ENCODE data around the gene PBX2.

Gene PBX2

GRCh38 chr6:32183483-32184083, 6.4 kb downstream of the PBX2 start:
- no peak for TF ChIP-seq CTCF (IDR thresholded peaks at IDR 0.05; ENCODE audit: insufficient read depth, low read depth, low read length, missing control alignments)
- DNase-seq (ENCODE audit: low read depth): no peak
- no peak overlapping the region for H3K4me3 ChIP-seq (ENCODE audit: low read length)

DNA sequence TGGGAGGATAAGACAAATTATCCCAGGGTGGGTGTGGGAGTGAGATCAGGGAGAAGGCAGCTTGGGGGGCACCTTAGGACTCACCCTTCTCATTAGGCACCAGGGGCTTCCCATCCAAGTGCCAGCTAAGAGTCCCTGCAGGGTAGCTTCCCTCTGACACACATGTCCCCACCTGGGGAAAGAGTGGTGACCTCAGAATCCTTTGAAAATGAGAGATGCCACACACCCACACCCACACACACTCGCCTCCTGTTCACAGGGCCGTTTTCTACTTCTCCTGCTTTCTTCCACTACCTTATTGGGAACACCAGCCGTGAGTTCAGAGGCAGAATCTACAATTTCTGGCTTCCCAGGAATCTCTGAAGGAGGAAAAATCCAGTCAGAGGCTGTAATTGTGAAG, 7.0 kb downstream of the PBX2 start:
- DNase-seq (ENCODE audit: low read depth): no peak
- no peak overlapping the region for H3K4me3 ChIP-seq (ENCODE audit: low read length)
- TF ChIP-seq CTCF (IDR thresholded peaks at IDR 0.05; ENCODE audit: insufficient read depth, low read depth, low read length, missing control alignments): no peak

- TF ChIP-seq CTCF (IDR thresholded peaks at IDR 0.05; ENCODE audit: insufficient read depth, low read depth, low read length, missing control alignments): no peak
- DNase-seq (ENCODE audit: low read depth): no peak
- no peak overlapping the region for H3K4me3 ChIP-seq (ENCODE audit: low read length)
Measured at GRCh38 chr6:32182555-32182981, 7.4 kb downstream of the PBX2 start.

GRCh38 chr6:32181915-32182529, 8.0 kb downstream of the PBX2 start:
- no peak for DNase-seq (ENCODE audit: low read depth)
- no peak for TF ChIP-seq CTCF (IDR thresholded peaks at IDR 0.05; ENCODE audit: insufficient read depth, low read depth, low read length, missing control alignments)
- no peak overlapping the region for H3K4me3 ChIP-seq (ENCODE audit: low read length)

GRCh38 chr6:32181148-32181702, 8.8 kb downstream of the PBX2 start:
- TF ChIP-seq CTCF (IDR thresholded peaks at IDR 0.05; ENCODE audit: insufficient read depth, low read depth, low read length, missing control alignments): no peak
- H3K4me3 ChIP-seq (ENCODE audit: low read length): no peak overlapping the region

GRCh38 chr6:32179766-32180405, 10.1 kb downstream of the PBX2 start:
- H3K4me3 ChIP-seq (ENCODE audit: low read length): no peak overlapping the region
- no peak for TF ChIP-seq CTCF (IDR thresholded peaks at IDR 0.05; ENCODE audit: insufficient read depth, low read depth, low read length, missing control alignments)
- no peak for DNase-seq (ENCODE audit: low read depth)

More at GRCh38 chr6:32181148-32181702, 8.8 kb downstream of the PBX2 start:
- no peak for DNase-seq (ENCODE audit: low read depth)
